HFFc6 (cell line): Measurements from ENCODE around the gene FAM168A. TPM values are rescaled to one million over a fixed set of nuclear protein-coding genes. Genes with fewer than 3 reads are reported as not detected.
A peak's percentile ranks its signal among the peaks of the same experiment; 100 is the strongest.

Source experiments
- DNase-seq: peaks from one replicate; pipeline ENCODE4 v3.0.0-alpha.2; 2018
- H3K27ac Mint-ChIP-seq: 2 replicates; pipeline ENCODE4 v1.8.0; 2020; ENCODE audit warnings: mild to moderate bottlenecking, mixed read lengths
- H3K27me3 Mint-ChIP-seq: 2 replicates; pipeline ENCODE4 v1.8.0; 2021; ENCODE audit warnings: mild to moderate bottlenecking, moderate library complexity, mixed read lengths; ENCODE audit not compliant: insufficient read depth
- H3K36me3 Mint-ChIP-seq: 2 replicates; pipeline ENCODE4 v1.8.0; 2021; ENCODE audit warnings: low read depth, mixed read lengths
- H3K4me1 Mint-ChIP-seq: 2 replicates; pipeline ENCODE4 v1.8.0; 2020; ENCODE audit warnings: low read depth, mixed read lengths
- H3K4me3 Mint-ChIP-seq: 2 replicates; pipeline ENCODE4 v1.8.0; 2020; ENCODE audit warnings: mild to moderate bottlenecking, moderate library complexity, mixed read lengths
- H3K9me3 Mint-ChIP-seq: 2 replicates; pipeline ENCODE4 v1.8.0; 2020; ENCODE audit warnings: mild to moderate bottlenecking, mixed read lengths
- CTCF ChIP-seq: fragments of 200-600 bp; sonication (generic); IDR thresholded peaks from 2 replicates; pipeline ENCODE4 v1.5.0; 2021; ENCODE audit warnings: antibody characterized with exemption, mild to moderate bottlenecking
- total RNA-seq, 6 experiments: library from RNA; stranded (reverse); fragmentation: NEBNext Ultra II Directional; extraction: Animal tissue kit (Norgen Biotek cat#: 25700); gene quantifications; 2 replicates in 1 of 6; 3 replicates in 5 of 6; pipeline ENCODE4 v1.2.3, GENCODE V29; 2021

The FAM168A gene
- total RNA-seq, 6 experiments from 2014 or later: 32.6 to 40.1 (median 38.8) TPM

GRCh38 chr11:73465871-73466270 lies 132.0 kb downstream of the FAM168A start:
- H3K36me3 Mint-ChIP-seq: peaks cover 9% of the 10 kb centered on the region; the same call in 1 of the 2 replicates
- H3K27me3 Mint-ChIP-seq: peaks cover 1% of the 10 kb centered on the region
- H3K4me3 Mint-ChIP-seq: no peak overlapping the region
- H3K9me3 Mint-ChIP-seq: no peaks in the 10 kb centered on the region
- DNase-seq: no peak
- H3K27ac Mint-ChIP-seq: peak overlapping the region; percentile 27; the same call in 1 of the 2 replicates
- peaks cover 50% of the 10 kb centered on the region for H3K4me1 Mint-ChIP-seq
- no peak for TF ChIP-seq CTCF

GRCh38 chr11:73465023-73465675 lies 132.8 kb downstream of the FAM168A start:
- Mint-ChIP-seq H3K4me3 (no peak overlapping the region), H3K27ac (peak overlapping the region; percentile 17), H3K4me1 (peaks cover 50% of the 10 kb centered on the region), H3K27me3 (peaks cover 1% of the 10 kb centered on the region), H3K9me3 (no peaks in the 10 kb centered on the region), H3K36me3 (peaks cover 9% of the 10 kb centered on the region)
- peak; percentile 3 for DNase-seq
- no peak for TF ChIP-seq CTCF

GRCh38 chr11:73464347-73464746 lies 133.6 kb downstream of the FAM168A start:
- Mint-ChIP-seq H3K27ac (no peak overlapping the region; the same call in 1 of the 2 replicates), H3K27me3 (peaks cover 1% of the 10 kb centered on the region), H3K36me3 (peaks cover 9% of the 10 kb centered on the region), H3K4me3 (no peak overlapping the region), H3K4me1 (peaks cover 50% of the 10 kb centered on the region), H3K9me3 (no peaks in the 10 kb centered on the region)
- no peak for DNase-seq
- no peak for TF ChIP-seq CTCF

- H3K9me3 Mint-ChIP-seq: no peaks in the 10 kb centered on the region
- peaks cover 9% of the 10 kb centered on the region for H3K36me3 Mint-ChIP-seq
- DNase-seq: peak; percentile 66
- H3K4me3 Mint-ChIP-seq: no peak overlapping the region; the same call in 1 of the 2 replicates
- peaks cover 1% of the 10 kb centered on the region for H3K27me3 Mint-ChIP-seq
- no peak for TF ChIP-seq CTCF
- peak overlapping the region; percentile 29 for H3K27ac Mint-ChIP-seq
- peaks cover 50% of the 10 kb centered on the region for H3K4me1 Mint-ChIP-seq
These were observed 134.6 kb downstream of the FAM168A start for GRCh38 chr11:73463359-73463758.

GRCh38 chr11:73461964-73462363 lies 135.9 kb downstream of the FAM168A start:
- H3K9me3 Mint-ChIP-seq: no peaks in the 10 kb centered on the region
- no peak overlapping the region for H3K4me3 Mint-ChIP-seq
- peaks cover 9% of the 10 kb centered on the region for H3K36me3 Mint-ChIP-seq
- peaks cover 1% of the 10 kb centered on the region for H3K27me3 Mint-ChIP-seq
- H3K27ac Mint-ChIP-seq: no peak overlapping the region
- no peak for DNase-seq
- peaks cover 50% of the 10 kb centered on the region for H3K4me1 Mint-ChIP-seq
- TF ChIP-seq CTCF: no peak
